Keratinocyte (primary cell): ENCODE results near the gene AP2A1. TPM values are rescaled to one million over a fixed set of nuclear protein-coding genes. Genes with fewer than 3 reads are reported as not detected.

ENCODE experiments used
- DNase-seq: peaks from one replicate; pipeline ENCODE4 v3.0.0-alpha.2; 2011; ENCODE audit warnings: low read depth, missing footprints, low spot score
- FAIRE-seq: peaks from 2 replicates; lab custom pipeline; 2011; peaks lifted over from hg19 to GRCh38; lab: Jason Lieb, UNC
- H2AFZ ChIP-seq: 2 replicates; pipeline ENCODE4 v1.6.0; 2012; ENCODE audit warnings: low read length, control low read depth, inconsistent platforms; ENCODE audit not compliant: control insufficient read depth
- H3K27ac ChIP-seq: 2 replicates; pipeline ENCODE4 v1.5.1; 2011; ENCODE audit warnings: low read length; ENCODE audit not compliant: control insufficient read depth, insufficient read depth
- H3K27me3 ChIP-seq: 3 replicates; pipeline ENCODE4 v1.6.0; 2011; ENCODE audit warnings: low read length; ENCODE audit not compliant: control insufficient read depth, insufficient read depth; ENCODE audit errors: extremely low read depth
- H3K36me3 ChIP-seq, 2 experiments: 2 replicates in 1 of 2; 3 replicates in 1 of 2; pipeline ENCODE4 v1.5.1; 2011; ENCODE audit warnings: low read length in 2 of 2, mild to moderate bottlenecking in 1 of 2; ENCODE audit not compliant: control insufficient read depth in 2 of 2, insufficient read depth in 2 of 2; ENCODE audit errors: extremely low read depth in 1 of 2
- H3K4me1 ChIP-seq: 3 replicates; pipeline ENCODE4 v1.5.1; 2011; ENCODE audit warnings: low read length; ENCODE audit not compliant: control insufficient read depth, insufficient read depth; ENCODE audit errors: extremely low read depth
- H3K4me2 ChIP-seq: 3 replicates; pipeline ENCODE4 v1.6.0; 2011; ENCODE audit warnings: low read depth, low read length; ENCODE audit not compliant: control insufficient read depth, insufficient read depth; ENCODE audit errors: extremely low read depth
- H3K4me3 ChIP-seq, 3 experiments: fragments of 200-600 bp in 1 of 3; sonication (generic) in 1 of 3; 2 replicates in 2 of 3; 3 replicates in 1 of 3; pipeline ENCODE4 v1.5.1; 2011 to 2016; ENCODE audit warnings: low read length in 3 of 3, mild to moderate bottlenecking in 3 of 3, control low read depth in 2 of 3, inconsistent platforms in 1 of 3, low read depth in 1 of 3, mixed read lengths in 1 of 3, mixed run types in 1 of 3, moderate library complexity in 1 of 3; ENCODE audit not compliant: control insufficient read depth in 2 of 3, insufficient read depth in 2 of 3; ENCODE audit errors: extremely low read depth in 1 of 3
- H3K79me2 ChIP-seq: 2 replicates; pipeline ENCODE4 v1.6.0; 2012; ENCODE audit warnings: low read length; ENCODE audit not compliant: control insufficient read depth, insufficient read depth
- H3K9ac ChIP-seq: 3 replicates; pipeline ENCODE4 v1.6.0; 2011; ENCODE audit warnings: low read length; ENCODE audit not compliant: control insufficient read depth, insufficient read depth; ENCODE audit errors: extremely low read depth
- H3K9me1 ChIP-seq: 3 replicates; pipeline ENCODE4 v1.6.0; 2011; ENCODE audit warnings: low read length; ENCODE audit not compliant: control insufficient read depth, insufficient read depth; ENCODE audit errors: extremely low read depth
- H3K9me3 ChIP-seq: 2 replicates; pipeline ENCODE4 v1.5.1; 2012; ENCODE audit warnings: low read depth, low read length; ENCODE audit not compliant: control insufficient read depth
- H4K20me1 ChIP-seq: 3 replicates; pipeline ENCODE4 v1.6.0; 2011; ENCODE audit warnings: low read length; ENCODE audit not compliant: control insufficient read depth, insufficient read depth; ENCODE audit errors: extremely low read depth
- CTCF ChIP-seq, 3 experiments: IDR thresholded peaks in 1 of 3; conservative IDR thresholded peaks in 1 of 3; optimal IDR thresholded peaks in 1 of 3; 2 replicates in 2 of 3; 3 replicates in 1 of 3; pipeline versions ENCODE3 to v1.5.1; 2011; ENCODE audit warnings: low read length in 3 of 3, mild to moderate bottlenecking in 3 of 3, moderate library complexity in 2 of 3, control low read depth in 1 of 3, inconsistent platforms in 1 of 3; ENCODE audit not compliant: insufficient read depth in 2 of 3; ENCODE audit errors: extremely low read depth in 1 of 3
- EZH2 ChIP-seq: IDR thresholded peaks from one replicate; pipeline ENCODE4 v1.6.1; 2012; ENCODE audit warnings: inconsistent platforms, mild to moderate bottlenecking, low read length, moderate library complexity
- dilution Hi-C: fragments of 300-500 bp; cut with MboI; formaldehyde crosslinking; loops from one replicate; pipeline ENCODE4 v1.7.0; 2020; ENCODE audit warnings: low sequenced_read_pairs; ENCODE audit not compliant: extremely low pct_ligation_motif_present
- polyA plus RNA-seq, 5 experiments: library from polyadenylated mRNA; depleted of rRNA in 3 of 5; stranded (reverse) in 3 of 5; stranded (forward) in 1 of 5; unstranded in 1 of 5; fragments of >200 nt; gene quantifications; 1 replicate in 1 of 5; 2 replicates in 3 of 5; 3 replicates in 1 of 5; pipeline versions ENCODE4 v1.2.1 to v1.2.3, GENCODE V29; 2011 to 2012; ENCODE audit warnings: missing spikeins in 2 of 5, low read depth in 1 of 5, low replicate concordance in 1 of 5

AP2A1 gene
- polyA plus RNA-seq, 1 donor (not counting 4 experiments of a cell fraction or from before 2014, with no cell fraction given) = 36.7 TPM

GRCh38 chr19:49816590-49816989 lies 49.8 kb downstream of the AP2A1 start:
- FAIRE-seq (no peak), DNase-seq (no peak)
- peak overlapping the region; percentile 97 for H3K9ac ChIP-seq
- dilution Hi-C loops = no loop called here
- no peak overlapping the region for H2AFZ ChIP-seq
- H4K20me1 ChIP-seq = no peaks in the 10 kb centered on the region
- H3K27ac ChIP-seq = peak overlapping the region; percentile 71
- no peaks in the 10 kb centered on the region for H3K9me1 ChIP-seq
- H3K79me2 ChIP-seq = peaks cover 25% of the 10 kb centered on the region
- H3K9me3 ChIP-seq = no peaks in the 10 kb centered on the region
- peak overlapping the region; percentile 80 for H3K4me2 ChIP-seq
- peaks cover 23% of the 10 kb centered on the region for H3K4me1 ChIP-seq
- H3K4me3 ChIP-seq = no peak overlapping the region
- TF ChIP-seq EZH2 (no peak), CTCF (optimal IDR thresholded peaks at IDR 0.05 in 1 of 3, IDR thresholded peaks at IDR 0.05 in 1 of 3, conservative IDR thresholded peaks at IDR 0.05 in 1 of 3; ENCODE audit: extremely low read depth in 1 of 3, insufficient read depth in 2 of 3, low read length in 3 of 3) (no peak)
- no peaks in the 10 kb centered on the region for H3K27me3 ChIP-seq
- H3K36me3 ChIP-seq = peaks cover 0 to 5% of the 10 kb centered on the region in 2 experiments

GRCh38 chr19:49817964-49818648 lies 51.3 kb downstream of the AP2A1 start, which contains the start of gene MED25:
MED25 (plus strand) TSS chr19:49818289; CDS start chr19:49818342, 53 bp downstream.
- FAIRE-seq = no peak
- H3K9me1 ChIP-seq = no peaks in the 10 kb centered on the region
- H3K36me3 ChIP-seq = peaks cover 3 to 6% of the 10 kb centered on the region in 2 experiments

More at GRCh38 chr19:49817964-49818648, 51.3 kb downstream of the AP2A1 start, which contains the start of gene MED25:
- H3K27ac ChIP-seq = peak within 1 kb of the TSS; percentile 99
- peak within 1 kb of the TSS; percentile 98 for H2AFZ ChIP-seq
- peaks cover 29% of the 10 kb centered on the region for H3K79me2 ChIP-seq
- dilution Hi-C loops = no loop called here
- H3K9me3 ChIP-seq = no peaks in the 10 kb centered on the region
- H3K9ac ChIP-seq = peak within 1 kb of the TSS; percentile 97
- peak in 2 of 3 experiments; percentile 8 to 32 for TF ChIP-seq CTCF (optimal IDR thresholded peaks at IDR 0.05 in 1 of 3, IDR thresholded peaks at IDR 0.05 in 1 of 3, conservative IDR thresholded peaks at IDR 0.05 in 1 of 3; ENCODE audit: extremely low read depth in 1 of 3, insufficient read depth in 2 of 3, low read length in 3 of 3)
- no peak for TF ChIP-seq EZH2
- H3K27me3 ChIP-seq = no peaks in the 10 kb centered on the region
- H4K20me1 ChIP-seq = no peaks in the 10 kb centered on the region
- H3K4me1 ChIP-seq = peaks cover 18% of the 10 kb centered on the region
- DNase-seq = no peak
- H3K4me3 ChIP-seq = peak within 1 kb of the TSS; percentile 84 to 99 (median 98)
- H3K4me2 ChIP-seq = peak within 1 kb of the TSS; percentile 80
